Upper lobe of left lung (tissue), 6 donors: ENCODE data around the gene CNDP1. TPM values are rescaled to one million over a fixed set of nuclear protein-coding genes. Genes with fewer than 3 reads are reported as not detected.

ENCODE experiments used
- ATAC-seq, 2 donors: fragments of 200-7000 bp; cut with Tn5 transposase; one replicate each; pipeline ENCODE4 v1.9.1; 2022; ENCODE audit warnings: mild to moderate bottlenecking in 2 of 2, moderate library complexity in 2 of 2; ENCODE audit not compliant: low FRiP score in 2 of 2
- DNase-seq, 2 donors: peaks; one replicate each; pipeline ENCODE4 v3.0.0-alpha.2; 2019 to 2020
- H3K27ac ChIP-seq, 4 donors: fragments of 200-600 bp; sonication (generic); one replicate each; pipeline ENCODE4 v1.5.1; 2016 to 2019
- H3K27me3 ChIP-seq, 4 donors: fragments of 200-600 bp; sonication (generic); one replicate each; pipeline ENCODE4 v1.5.1; 2017 to 2019
- H3K36me3 ChIP-seq, 4 donors: fragments of 200-600 bp; sonication (generic); one replicate each; pipeline ENCODE4 v1.5.1; 2016 to 2019
- H3K4me1 ChIP-seq, 4 donors: fragments of 200-600 bp; sonication (generic); one replicate each; pipeline ENCODE4 v1.5.1; 2018 to 2019
- H3K4me3 ChIP-seq, 4 donors: fragments of 200-600 bp; sonication (generic); one replicate each; pipeline ENCODE4 v1.5.1; 2017 to 2019; ENCODE audit warnings: mild to moderate bottlenecking in 2 of 4, moderate library complexity in 1 of 4
- H3K9me3 ChIP-seq, 4 donors: fragments of 200-600 bp; sonication (generic); one replicate each; pipeline ENCODE4 v1.5.1; 2018 to 2019
- CTCF ChIP-seq, 6 experiments: fragments of 450-650 bp in 4 of 6; fragments of 200-600 bp in 2 of 6; sonication (generic) in 2 of 6; IDR thresholded peaks; one replicate each; pipeline ENCODE4 v1.5.1; 2016 to 2019; ENCODE audit warnings: antibody characterized with exemption in 6 of 6
- EP300 ChIP-seq, 4 donors: sonication (generic); formaldehyde crosslinking; IDR thresholded peaks; one replicate each; pipeline ENCODE4 v1.5.1; 2017; ENCODE audit warnings: antibody characterized with exemption in 4 of 4, control low read depth in 2 of 4
- POLR2A ChIP-seq, 4 donors: fragments of 450-650 bp; IDR thresholded peaks; one replicate each; pipeline ENCODE4 v1.5.1; 2016 to 2017; ENCODE audit warnings: antibody characterized with exemption in 4 of 4, mild to moderate bottlenecking in 2 of 4
- POLR2AphosphoS5 ChIP-seq, 2 donors: sonication (generic); formaldehyde crosslinking; IDR thresholded peaks; one replicate each; pipeline ENCODE4 v1.5.1; 2017; ENCODE audit warnings: antibody characterized with exemption in 2 of 2
- WGBS, 2 donors: methylation state at CpG; one replicate each; pipeline ENCODE4 v1.1.5; 2017 to 2018; 5-methylcytosine and 5-hydroxymethylcytosine counted together
- total RNA-seq, 6 donors: library from RNA; depleted of rRNA in 4 of 6; stranded (reverse); fragments of >200 nt in 4 of 6; gene quantifications; one replicate each; pipeline versions ENCODE4 v1.1.0 to v1.2.1, GENCODE V29; 2016 to 2021
- donor health status: DM: no; HTN: no; CAD: no; lungs with moderate emphysema.
- donor health status: DM: no; HTN: yes; CAD: no; lungs with severe emphysema.

Gene CNDP1
- total RNA-seq, 6 donors from 2014 or later, result not detected

- DNase-seq, result no peak
- no peak for ATAC-seq
- Histone ChIP-seq H3K27ac (no peak overlapping the region), H3K9me3 (peaks cover 0 to 7% (median 3%) of the 10 kb centered on the region in 4 donors), H3K4me1 (no peaks in the 10 kb centered on the region), H3K27me3 (no peaks in the 10 kb centered on the region), H3K36me3 (no peaks in the 10 kb centered on the region), H3K4me3 (no peak overlapping the region)
- WGBS, 2 donors, result 62 to 65% methylated on average over 4 of the region's 4 CpGs
- TF ChIP-seq POLR2AphosphoS5 (IDR thresholded peaks at IDR 0.05) (no peak), EP300 (IDR thresholded peaks at IDR 0.05) (no peak), CTCF (IDR thresholded peaks at IDR 0.05) (no peak), POLR2A (IDR thresholded peaks at IDR 0.05) (no peak)
Measured at GRCh38 chr18:74570266-74570665, 36.0 kb downstream of the CNDP1 start.

GRCh38 chr18:74571895-74572680 is 37.8 kb downstream of the CNDP1 start:
- DNase-seq (no peak), ATAC-seq (no peak)
- no peaks in the 10 kb centered on the region for H3K9me3 ChIP-seq
- no peaks in the 10 kb centered on the region for H3K27me3 ChIP-seq
- H3K36me3 ChIP-seq, result no peaks in the 10 kb centered on the region
- H3K27ac ChIP-seq, result no peak overlapping the region
- no peaks in the 10 kb centered on the region for H3K4me1 ChIP-seq
- H3K4me3 ChIP-seq, result no peak overlapping the region
- TF ChIP-seq POLR2A (IDR thresholded peaks at IDR 0.05), result no peak
- TF ChIP-seq EP300 (IDR thresholded peaks at IDR 0.05), result no peak
- TF ChIP-seq POLR2AphosphoS5 (IDR thresholded peaks at IDR 0.05), result no peak
- TF ChIP-seq CTCF (IDR thresholded peaks at IDR 0.05), result no peak
- 77 to 81% methylated on average over 11 to 12 of the region's 12 CpGs for WGBS, 2 donors

DNA sequence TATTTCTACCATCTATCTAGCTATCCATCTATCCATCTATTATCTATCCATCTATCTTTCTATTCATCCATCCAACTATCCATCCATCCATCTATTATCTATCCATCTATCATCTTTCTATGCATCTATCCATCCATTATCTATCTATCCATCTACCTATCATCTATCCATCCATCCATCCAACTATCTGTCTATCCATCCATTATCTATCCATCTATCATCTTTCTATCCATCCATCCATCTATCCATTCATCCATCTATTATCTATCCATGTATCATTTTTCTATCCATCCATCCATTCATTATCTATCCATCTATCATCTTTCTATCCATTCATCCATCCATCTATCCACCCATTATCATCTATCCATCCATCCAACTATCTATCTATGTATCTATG is 38.8 kb downstream of the CNDP1 start:
- H3K9me3 ChIP-seq, result no peaks in the 10 kb centered on the region
- no peaks in the 10 kb centered on the region for H3K27me3 ChIP-seq
- DNase-seq (no peak), ATAC-seq (no peak)
- no peak for TF ChIP-seq POLR2AphosphoS5 (IDR thresholded peaks at IDR 0.05)
- TF ChIP-seq CTCF (IDR thresholded peaks at IDR 0.05), result no peak
- TF ChIP-seq POLR2A (IDR thresholded peaks at IDR 0.05), result no peak
- TF ChIP-seq EP300 (IDR thresholded peaks at IDR 0.05), result no peak
- no peaks in the 10 kb centered on the region for H3K36me3 ChIP-seq
- H3K27ac ChIP-seq, result no peak overlapping the region
- no peak overlapping the region for H3K4me3 ChIP-seq
- no peaks in the 10 kb centered on the region for H3K4me1 ChIP-seq

DNA sequence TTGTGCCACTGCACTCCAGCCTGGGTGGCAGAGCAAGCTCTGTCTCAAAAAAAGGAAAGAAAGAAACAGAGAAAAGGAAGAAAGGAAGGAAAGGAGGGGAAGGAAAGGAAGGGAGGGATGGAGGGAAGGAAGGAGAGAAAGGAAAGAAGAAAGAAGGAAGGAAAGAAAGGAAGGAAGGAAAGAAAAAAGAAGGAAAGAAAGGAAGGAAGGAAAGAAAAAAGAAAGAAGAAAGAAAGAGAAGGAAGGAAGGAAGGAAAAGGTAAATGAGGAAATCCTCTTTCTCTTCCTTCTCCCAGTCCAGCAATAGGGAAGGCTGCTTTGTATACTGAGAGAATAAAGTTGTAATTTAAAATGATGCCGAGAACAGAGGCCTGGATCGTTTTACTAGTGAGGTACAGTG is 40.6 kb downstream of the CNDP1 start:
- Histone ChIP-seq H3K9me3 (no peaks in the 10 kb centered on the region), H3K27ac (no peak overlapping the region), H3K36me3 (no peaks in the 10 kb centered on the region), H3K27me3 (no peaks in the 10 kb centered on the region), H3K4me1 (no peaks in the 10 kb centered on the region), H3K4me3 (no peak overlapping the region)
- DNase-seq (no peak), ATAC-seq (no peak)
- TF ChIP-seq POLR2A (IDR thresholded peaks at IDR 0.05) (no peak), POLR2AphosphoS5 (IDR thresholded peaks at IDR 0.05) (no peak), CTCF (IDR thresholded peaks at IDR 0.05) (no peak), EP300 (IDR thresholded peaks at IDR 0.05) (no peak)
- WGBS, 2 donors, result 81 to 89% methylated on average over 2 of the region's 2 CpGs

DNA sequence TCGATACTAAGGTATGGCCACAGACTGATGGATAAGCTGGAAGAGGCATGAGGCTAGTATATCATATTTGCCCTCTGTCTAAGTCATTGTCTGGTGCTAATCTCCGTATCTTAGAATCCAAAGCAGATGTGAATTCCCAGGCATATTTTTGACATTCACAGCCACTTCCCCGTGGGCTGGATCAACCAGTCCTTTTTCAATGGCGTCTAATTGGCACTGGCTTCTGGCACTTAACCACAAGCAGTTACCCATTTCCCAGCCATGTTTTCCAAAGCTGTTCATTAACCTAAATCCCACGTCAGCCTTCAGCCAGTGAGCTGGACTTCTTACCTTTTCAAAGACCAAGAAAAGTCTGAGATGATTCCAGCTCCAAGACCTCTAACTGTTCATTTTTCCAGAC is 42.7 kb downstream of the CNDP1 start:
- 63 to 64% methylated on average over 5 of the region's 5 CpGs for WGBS, 2 donors
- no peak for ATAC-seq
- no peaks in the 10 kb centered on the region for H3K9me3 ChIP-seq
- H3K27me3 ChIP-seq, result no peaks in the 10 kb centered on the region
- H3K4me3 ChIP-seq, result no peak overlapping the region
- DNase-seq, result no peak
- H3K27ac ChIP-seq, result no peak overlapping the region
- no peak for TF ChIP-seq EP300 (IDR thresholded peaks at IDR 0.05)
- no peaks in the 10 kb centered on the region for H3K36me3 ChIP-seq
- H3K4me1 ChIP-seq, result peaks cover 0 to 7% (median 3%) of the 10 kb centered on the region in 4 donors
